ENCODE measurements around the gene SLC6A19.

The SLC6A19 gene

GRCh38 chr5:1177826-1178528, 23.4 kb upstream of the SLC6A19 start:
- FAIRE-seq (no peak), DNase-seq (ENCODE audit: extremely low spot score, insufficient read length, low read depth) (no peak)

- no peak for DNase-seq (ENCODE audit: extremely low spot score, insufficient read length, low read depth)
- FAIRE-seq, result no peak
These were observed 22.6 kb upstream of the SLC6A19 start for GRCh38 chr5:1178529-1179382.

- FAIRE-seq (no peak), DNase-seq (ENCODE audit: extremely low spot score, insufficient read length, low read depth) (no peak)
These were observed 22.0 kb upstream of the SLC6A19 start for GRCh38 chr5:1179383-1179715.

- FAIRE-seq, result no peak
- no peak for DNase-seq (ENCODE audit: extremely low spot score, insufficient read length, low read depth)
These were observed 21.3 kb upstream of the SLC6A19 start for GRCh38 chr5:1180096-1180495.

- DNase-seq (ENCODE audit: extremely low spot score, insufficient read length, low read depth), result no peak
- FAIRE-seq, result no peak
These were observed 20.5 kb upstream of the SLC6A19 start for GRCh38 chr5:1180841-1181271.

GRCh38 chr5:1181451-1182359, 19.7 kb upstream of the SLC6A19 start:
- no peak for FAIRE-seq
- no peak for DNase-seq (ENCODE audit: extremely low spot score, insufficient read length, low read depth)

GRCh38 chr5:1182360-1182632, 19.1 kb upstream of the SLC6A19 start:
- DNase-seq (ENCODE audit: extremely low spot score, insufficient read length, low read depth), result no peak
- no peak for FAIRE-seq

GRCh38 chr5:1182633-1183423, 18.6 kb upstream of the SLC6A19 start:
- FAIRE-seq (no peak), DNase-seq (ENCODE audit: extremely low spot score, insufficient read length, low read depth) (no peak)

GRCh38 chr5:1183424-1184162, 17.8 kb upstream of the SLC6A19 start:
- no peak for DNase-seq (ENCODE audit: extremely low spot score, insufficient read length, low read depth)
- no peak for FAIRE-seq

- FAIRE-seq (no peak), DNase-seq (ENCODE audit: extremely low spot score, insufficient read length, low read depth) (no peak)
These were observed 17.3 kb upstream of the SLC6A19 start for GRCh38 chr5:1184163-1184470.

GRCh38 chr5:1184481-1184880, 16.9 kb upstream of the SLC6A19 start:
- no peak for DNase-seq (ENCODE audit: extremely low spot score, insufficient read length, low read depth)
- FAIRE-seq, result no peak

GRCh38 chr5:1185038-1185627, 16.3 kb upstream of the SLC6A19 start:
- FAIRE-seq, result no peak

GRCh38 chr5:1185629-1186350, 15.6 kb upstream of the SLC6A19 start:
- no peak for FAIRE-seq

More at GRCh38 chr5:1185038-1185627, 16.3 kb upstream of the SLC6A19 start:
- DNase-seq (ENCODE audit: extremely low spot score, insufficient read length, low read depth), result no peak

GRCh38 chr5:1186351-1187233, 14.8 kb upstream of the SLC6A19 start:
- DNase-seq (ENCODE audit: extremely low spot score, insufficient read length, low read depth), result no peak
- FAIRE-seq, result no peak

More at GRCh38 chr5:1185629-1186350, 15.6 kb upstream of the SLC6A19 start:
- DNase-seq (ENCODE audit: extremely low spot score, insufficient read length, low read depth), result no peak

GRCh38 chr5:1187234-1187949, 14.0 kb upstream of the SLC6A19 start:
- no peak for DNase-seq (ENCODE audit: extremely low spot score, insufficient read length, low read depth)
- FAIRE-seq, result no peak

- no peak for DNase-seq (ENCODE audit: extremely low spot score, insufficient read length, low read depth)
- no peak for FAIRE-seq
These were observed 13.5 kb upstream of the SLC6A19 start for GRCh38 chr5:1187950-1188334.

- no peak for FAIRE-seq
These were observed 12.9 kb upstream of the SLC6A19 start for GRCh38 chr5:1188464-1188863.

More at GRCh38 chr5:1188464-1188863, 12.9 kb upstream of the SLC6A19 start:
- DNase-seq (ENCODE audit: extremely low spot score, insufficient read length, low read depth), result no peak

Measured in GM18507 (cell line).